PC-3 (cell line): Measurements from ENCODE around the gene BDKRB1.

Source experiments
- EZH2phosphoT487 ChIP-seq: fragments of 300-600 bp; sonication (generic); IDR thresholded peaks from 2 replicates; pipeline ENCODE4 v1.6.1; 2018; ENCODE audit warnings: mild to moderate bottlenecking, antibody characterized with exemption, low read length, borderline replicate concordance
- TF ChIP-seq, protein P1 (sequence below): fragments of 300-600 bp; sonication (generic); conservative IDR thresholded peaks from 2 replicates; pipeline ENCODE4 v1.5.1; 2017; ENCODE audit warnings: antibody characterized with exemption, low read depth, mild to moderate bottlenecking, low read length

DNA sequence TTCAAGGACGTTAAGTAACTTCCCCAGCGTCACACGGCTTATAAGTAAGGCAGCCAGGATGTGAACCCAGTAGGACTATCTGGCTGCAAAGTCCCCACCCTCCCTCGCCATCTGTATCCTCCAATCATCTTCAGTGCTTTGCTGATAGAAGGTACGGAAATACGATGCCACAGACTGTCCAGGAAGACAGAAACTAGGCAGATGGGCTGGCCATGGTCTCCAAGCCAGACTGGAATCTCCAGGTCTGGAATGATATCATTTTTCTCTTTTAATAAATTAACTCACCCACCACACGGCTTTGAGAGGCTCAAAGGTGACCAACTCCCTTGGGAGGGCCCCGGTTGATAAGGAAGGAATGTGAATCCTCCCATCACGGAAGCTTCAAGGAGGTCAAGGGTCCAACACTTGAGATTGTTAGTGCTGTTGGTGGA lies 16.3 kb upstream of the BDKRB1 start:
- TF ChIP-seq, protein P1, sequence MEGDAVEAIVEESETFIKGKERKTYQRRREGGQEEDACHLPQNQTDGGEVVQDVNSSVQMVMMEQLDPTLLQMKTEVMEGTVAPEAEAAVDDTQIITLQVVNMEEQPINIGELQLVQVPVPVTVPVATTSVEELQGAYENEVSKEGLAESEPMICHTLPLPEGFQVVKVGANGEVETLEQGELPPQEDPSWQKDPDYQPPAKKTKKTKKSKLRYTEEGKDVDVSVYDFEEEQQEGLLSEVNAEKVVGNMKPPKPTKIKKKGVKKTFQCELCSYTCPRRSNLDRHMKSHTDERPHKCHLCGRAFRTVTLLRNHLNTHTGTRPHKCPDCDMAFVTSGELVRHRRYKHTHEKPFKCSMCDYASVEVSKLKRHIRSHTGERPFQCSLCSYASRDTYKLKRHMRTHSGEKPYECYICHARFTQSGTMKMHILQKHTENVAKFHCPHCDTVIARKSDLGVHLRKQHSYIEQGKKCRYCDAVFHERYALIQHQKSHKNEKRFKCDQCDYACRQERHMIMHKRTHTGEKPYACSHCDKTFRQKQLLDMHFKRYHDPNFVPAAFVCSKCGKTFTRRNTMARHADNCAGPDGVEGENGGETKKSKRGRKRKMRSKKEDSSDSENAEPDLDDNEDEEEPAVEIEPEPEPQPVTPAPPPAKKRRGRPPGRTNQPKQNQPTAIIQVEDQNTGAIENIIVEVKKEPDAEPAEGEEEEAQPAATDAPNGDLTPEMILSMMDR, result no peak
- TF ChIP-seq EZH2phosphoT487, result no peak
